Left forelimb (tissue), 1 donor: ENCODE results near the gene TDRD3.
"Not testable (repeated sequence)": the region's sequence is repeated elsewhere in the genome, so short reads cannot be mapped to it uniquely, and the experiment has no call there.

Experiments used
- DNase-seq: peaks from one replicate; pipeline ENCODE4 v3.0.0-alpha.2; 2018; ENCODE audit warnings: low spot score

Gene TDRD3

GRCh38 chr13:60396783-60397703 is at the start of gene TDRD3:
TSS of gene TDRD3 (plus strand) at chr13:60397220. CDS start at chr13:60397365, 145 bp downstream.
- DNase-seq = peak; percentile 93

- no peak for DNase-seq
These were observed 49.3 kb upstream of the TDRD3 start for GRCh38 chr13:60347690-60348089.

- no peak for DNase-seq
These were observed 48.9 kb upstream of the TDRD3 start for GRCh38 chr13:60348097-60348496.

GRCh38 chr13:60351326-60351725 is 45.7 kb upstream of the TDRD3 start:
- DNase-seq = no peak

- DNase-seq = no peak
These were observed 45.0 kb upstream of the TDRD3 start for GRCh38 chr13:60351855-60352615.

GRCh38 chr13:60352644-60353043 is 44.4 kb upstream of the TDRD3 start:
- DNase-seq = no peak

GRCh38 chr13:60355056-60355455 is 42.0 kb upstream of the TDRD3 start:
- no peak for DNase-seq

- no peak for DNase-seq
These were observed 40.0 kb upstream of the TDRD3 start for GRCh38 chr13:60356970-60357369.

GRCh38 chr13:60358453-60358852 is 38.6 kb upstream of the TDRD3 start:
- DNase-seq = no peak

GRCh38 chr13:60363288-60363687 is 33.7 kb upstream of the TDRD3 start:
- no peak for DNase-seq

GRCh38 chr13:60369242-60369641 is 27.8 kb upstream of the TDRD3 start:
- no peak for DNase-seq

GRCh38 chr13:60370343-60370742 is 26.7 kb upstream of the TDRD3 start:
- no peak for DNase-seq

- no peak for DNase-seq
These were observed 24.9 kb upstream of the TDRD3 start for GRCh38 chr13:60372141-60372540.

GRCh38 chr13:60379282-60379681 is 17.7 kb upstream of the TDRD3 start:
- not testable (repeated sequence) for DNase-seq

- DNase-seq = no peak
These were observed 17.0 kb upstream of the TDRD3 start for GRCh38 chr13:60379837-60380565.

- DNase-seq = no peak
These were observed 12.1 kb upstream of the TDRD3 start for GRCh38 chr13:60384911-60385310.

- no peak for DNase-seq
These were observed 10.8 kb upstream of the TDRD3 start for GRCh38 chr13:60386250-60386649.

- DNase-seq = no peak
These were observed 4.9 kb upstream of the TDRD3 start for GRCh38 chr13:60392131-60392530.

- peak; percentile 90 for DNase-seq
These were observed 843 bp upstream of the TDRD3 start for GRCh38 chr13:60395971-60396782.

- peak; percentile 87 for DNase-seq
These were observed 821 bp downstream of the TDRD3 start for GRCh38 chr13:60397704-60398378.

- DNase-seq = no peak
These were observed 1.4 kb downstream of the TDRD3 start for GRCh38 chr13:60398379-60398891.
